CD14-positive monocyte (primary cell): Measurements from ENCODE around the gene EQTN. TPM values are rescaled to one million over a fixed set of nuclear protein-coding genes. Genes with fewer than 3 reads are reported as not detected.

Experiments
- DNase-seq, 3 donors: peaks; one replicate each; pipeline ENCODE4 v3.0.0-alpha.2; 2011 to 2022
- H2AFZ ChIP-seq: 2 replicates; pipeline ENCODE4 v1.6.0; 2012; ENCODE audit warnings: mild to moderate bottlenecking, low read depth, low read length, inconsistent platforms; ENCODE audit not compliant: insufficient read depth, poor library complexity, severe bottlenecking
- H3K27ac ChIP-seq, 2 donors: 1 replicate in 1 of 2; 2 replicates in 1 of 2; pipeline ENCODE4 v1.5.1; 2012 to 2013; ENCODE audit warnings: low read length in 2 of 2, control low read depth in 1 of 2, inconsistent platforms in 1 of 2, low read depth in 1 of 2, mild to moderate bottlenecking in 1 of 2
- H3K27me3 ChIP-seq, 2 donors: one replicate each; pipeline versions ENCODE4 v1.6.0 to v1.6.1; 2011 to 2013; ENCODE audit warnings: low read length in 2 of 2; ENCODE audit not compliant: control insufficient read depth in 2 of 2, insufficient read depth in 2 of 2
- H3K36me3 ChIP-seq, 2 donors: replicated peaks in 1 of 2; 1 replicate in 1 of 2; 2 replicates in 1 of 2; pipeline versions ENCODE4 v1.5.1 to v1.6.1; 2012 to 2013; ENCODE audit warnings: low read length in 2 of 2, control low read depth in 1 of 2, inconsistent platforms in 1 of 2, mild to moderate bottlenecking in 1 of 2; ENCODE audit not compliant: insufficient read depth in 2 of 2, control insufficient read depth in 1 of 2
- H3K4me1 ChIP-seq, 2 donors: 1 replicate in 1 of 2; 2 replicates in 1 of 2; pipeline versions ENCODE4 v1.5.1 to v1.6.1; 2012 to 2013; ENCODE audit warnings: low read length in 2 of 2, control low read depth in 1 of 2, inconsistent platforms in 1 of 2, mild to moderate bottlenecking in 1 of 2, moderate library complexity in 1 of 2; ENCODE audit not compliant: insufficient read depth in 2 of 2, control insufficient read depth in 1 of 2
- H3K4me2 ChIP-seq: replicated peaks from 2 replicates; pipeline ENCODE3; 2012; ENCODE audit warnings: low read length, moderate library complexity, mild to moderate bottlenecking; ENCODE audit not compliant: poor library complexity, severe bottlenecking; ENCODE audit errors: extremely low read depth
- H3K4me3 ChIP-seq, 3 experiments: fragments of 200-600 bp in 1 of 3; sonication (generic) in 1 of 3; replicated peaks in 1 of 3; 1 replicate in 2 of 3; 2 replicates in 1 of 3; pipeline ENCODE4 v1.5.1; 2011 to 2013; ENCODE audit warnings: low read length in 3 of 3, mild to moderate bottlenecking in 3 of 3, control low read depth in 2 of 3, low read depth in 2 of 3, inconsistent platforms in 1 of 3, moderate library complexity in 1 of 3
- H3K79me2 ChIP-seq: 2 replicates; pipeline ENCODE4 v1.6.0; 2012; ENCODE audit warnings: mild to moderate bottlenecking, control low read depth, inconsistent platforms, low read length, moderate library complexity; ENCODE audit not compliant: insufficient read depth
- H3K9ac ChIP-seq: 2 replicates; pipeline ENCODE4 v1.6.0; 2017; ENCODE audit warnings: low read length, mild to moderate bottlenecking; ENCODE audit not compliant: insufficient read depth, poor library complexity, severe bottlenecking
- H3K9me3 ChIP-seq, 2 donors: replicated peaks in 1 of 2; 1 replicate in 1 of 2; 2 replicates in 1 of 2; pipeline versions ENCODE4 v1.5.1 to v1.6.1; 2012 to 2013; ENCODE audit warnings: low read length in 2 of 2, control low read depth in 1 of 2; ENCODE audit not compliant: control insufficient read depth in 1 of 2, insufficient read depth in 1 of 2
- H4K20me1 ChIP-seq: 2 replicates; pipeline ENCODE4 v1.6.0; 2012; ENCODE audit warnings: mild to moderate bottlenecking, low read length, control low read depth, moderate library complexity; ENCODE audit not compliant: insufficient read depth
- H3K27ac Mint-ChIP-seq, 7 donors: one replicate each; pipeline ENCODE4 v1.8.0; 2020; ENCODE audit warnings: mild to moderate bottlenecking in 7 of 7, mixed read lengths in 7 of 7, moderate library complexity in 6 of 7, inconsistent platforms in 2 of 7
- H3K27me3 Mint-ChIP-seq, 3 donors: one replicate each; pipeline ENCODE4 v1.8.0; 2021 to 2022; ENCODE audit warnings: low read depth in 3 of 3, mild to moderate bottlenecking in 3 of 3, mixed read lengths in 3 of 3, moderate library complexity in 3 of 3, inconsistent platforms in 1 of 3
- H3K36me3 Mint-ChIP-seq, 2 donors: one replicate each; pipeline ENCODE4 v1.8.0; 2020; ENCODE audit warnings: mixed read lengths in 2 of 2, inconsistent platforms in 1 of 2, mild to moderate bottlenecking in 1 of 2
- H3K4me1 Mint-ChIP-seq: one replicate; pipeline ENCODE4 v1.8.0; 2020; ENCODE audit warnings: mild to moderate bottlenecking, mixed read lengths
- H3K4me3 Mint-ChIP-seq, 2 donors: one replicate each; pipeline ENCODE4 v1.8.0; 2020; ENCODE audit warnings: mild to moderate bottlenecking in 2 of 2, mixed read lengths in 2 of 2, moderate library complexity in 1 of 2
- H3K9me3 Mint-ChIP-seq, 7 donors: one replicate each; pipeline ENCODE4 v1.8.0; 2020 to 2022; ENCODE audit warnings: mixed read lengths in 7 of 7, mild to moderate bottlenecking in 6 of 7, moderate library complexity in 6 of 7, inconsistent platforms in 2 of 7
- WGBS: methylation state at CpG from one replicate; pipeline ENCODE4 v1.1.5; 2013; ENCODE audit warnings: missing lambda C conversion rate; ENCODE audit not compliant: insufficient coverage; 5-methylcytosine and 5-hydroxymethylcytosine counted together
- intact Hi-C, 2 donors: fragments of 100-400 bp; cut with micrococcal nuclease; formaldehyde crosslinking; loops; one replicate each; pipeline versions ENCODE4 v1.15.0 to v1.15.1; 2023
- polyA plus RNA-seq, 3 donors: library from polyadenylated mRNA; depleted of rRNA in 1 of 3; unstranded in 2 of 3; stranded (reverse) in 1 of 3; fragments of 300-500 nt in 2 of 3; fragments of >200 nt in 1 of 3; fragmentation: Illumina TruSeq in 2 of 3; gene quantifications; 1 replicate in 2 of 3; 2 replicates in 1 of 3; pipeline ENCODE4 v1.2.3, GENCODE V29; 2012 to 2021
- TF ChIP-seq, protein P1 (sequence below): fragments of 200-600 bp; IDR thresholded peaks from one replicate; pipeline ENCODE4 v1.8.0; 2022; ENCODE audit warnings: antibody characterized with exemption, mild to moderate bottlenecking

Gene EQTN
- polyA plus RNA-seq, 3 donors = not detected

DNA sequence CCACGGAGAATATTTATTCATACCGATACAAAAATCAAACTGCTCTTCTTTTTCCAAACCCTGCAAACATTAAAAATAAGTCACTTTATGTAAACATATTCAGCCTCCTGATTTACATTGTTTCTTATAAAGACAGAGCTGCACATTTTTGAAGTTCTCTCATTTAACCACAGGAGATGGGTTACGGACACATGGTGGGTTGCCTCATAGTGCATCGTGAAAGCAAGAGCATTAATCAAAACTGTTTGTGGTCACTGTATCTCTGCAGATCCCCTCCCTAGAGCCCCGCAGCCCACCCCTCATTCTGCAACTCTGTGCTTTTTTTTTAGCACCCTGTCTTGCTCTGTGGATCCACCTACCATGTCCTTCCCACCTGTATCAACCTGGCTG, 43.3 kb upstream of the EQTN start:
- 24% methylated on average over 3 of the region's 5 CpGs for WGBS
- intact Hi-C loops = no loop called here
- Histone ChIP-seq H2AFZ (no peak overlapping the region), H3K4me2 (no peak overlapping the region), H3K27me3 (no peaks in the 10 kb centered on the region), H3K27ac (no peak overlapping the region), H3K36me3 (no peaks in the 10 kb centered on the region), H3K79me2 (no peaks in the 10 kb centered on the region), H3K9me3 (no peaks in the 10 kb centered on the region), H4K20me1 (no peaks in the 10 kb centered on the region), H3K4me1 (peaks cover 50 to 55% of the 10 kb centered on the region in 2 donors), H3K9ac (no peak overlapping the region), H3K4me3 (no peak overlapping the region)
- Mint-ChIP-seq H3K36me3 (peaks cover 4 to 9% of the 10 kb centered on the region in 2 donors), H3K27ac (peak overlapping the region in 2 of 7 donors; percentile 15 to 77), H3K4me3 (no peak overlapping the region), H3K4me1 (peaks cover 60% of the 10 kb centered on the region), H3K9me3 (peaks cover 0 to 2% (median 0%) of the 10 kb centered on the region in 7 donors), H3K27me3 (peaks cover 0 to 7% (median 0%) of the 10 kb centered on the region in 3 donors)
- no peak for DNase-seq
- TF ChIP-seq, protein P1, sequence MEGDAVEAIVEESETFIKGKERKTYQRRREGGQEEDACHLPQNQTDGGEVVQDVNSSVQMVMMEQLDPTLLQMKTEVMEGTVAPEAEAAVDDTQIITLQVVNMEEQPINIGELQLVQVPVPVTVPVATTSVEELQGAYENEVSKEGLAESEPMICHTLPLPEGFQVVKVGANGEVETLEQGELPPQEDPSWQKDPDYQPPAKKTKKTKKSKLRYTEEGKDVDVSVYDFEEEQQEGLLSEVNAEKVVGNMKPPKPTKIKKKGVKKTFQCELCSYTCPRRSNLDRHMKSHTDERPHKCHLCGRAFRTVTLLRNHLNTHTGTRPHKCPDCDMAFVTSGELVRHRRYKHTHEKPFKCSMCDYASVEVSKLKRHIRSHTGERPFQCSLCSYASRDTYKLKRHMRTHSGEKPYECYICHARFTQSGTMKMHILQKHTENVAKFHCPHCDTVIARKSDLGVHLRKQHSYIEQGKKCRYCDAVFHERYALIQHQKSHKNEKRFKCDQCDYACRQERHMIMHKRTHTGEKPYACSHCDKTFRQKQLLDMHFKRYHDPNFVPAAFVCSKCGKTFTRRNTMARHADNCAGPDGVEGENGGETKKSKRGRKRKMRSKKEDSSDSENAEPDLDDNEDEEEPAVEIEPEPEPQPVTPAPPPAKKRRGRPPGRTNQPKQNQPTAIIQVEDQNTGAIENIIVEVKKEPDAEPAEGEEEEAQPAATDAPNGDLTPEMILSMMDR = no peak

DNA sequence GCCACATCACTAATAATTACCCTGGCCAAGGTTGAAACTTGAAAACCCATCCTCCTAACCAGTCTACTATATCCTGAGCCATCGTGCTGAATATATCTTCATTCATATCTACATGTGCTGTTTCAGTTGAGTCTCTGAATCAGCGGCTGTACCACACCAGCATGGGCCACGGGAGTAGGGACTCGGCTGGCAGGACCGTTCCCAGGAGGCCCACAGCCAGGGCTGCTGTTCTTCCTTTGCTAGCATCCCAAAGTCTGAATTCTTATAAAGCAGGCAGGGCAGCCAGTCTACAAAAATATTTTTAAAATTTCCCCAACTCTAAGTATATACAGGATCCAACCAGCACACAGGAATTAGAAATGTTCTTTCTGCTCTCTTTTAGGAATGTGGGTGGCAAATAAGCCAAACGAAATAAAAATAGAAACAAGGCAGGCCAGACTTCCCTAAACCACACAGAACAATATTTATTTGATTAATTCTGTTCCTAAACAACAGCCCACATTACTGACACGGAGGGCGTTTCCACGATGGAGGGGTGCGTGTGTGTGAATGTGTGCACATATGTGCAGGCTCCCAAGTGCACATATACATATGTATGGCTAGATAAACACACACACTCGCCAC, 42.8 kb upstream of the EQTN start:
- Mint-ChIP-seq H3K36me3 (peaks cover 4 to 9% of the 10 kb centered on the region in 2 donors), H3K27ac (peak overlapping the region in 1 of 7 donors; percentile 11), H3K4me3 (no peak overlapping the region), H3K27me3 (peaks cover 0 to 7% (median 0%) of the 10 kb centered on the region in 3 donors), H3K9me3 (peaks cover 0 to 2% (median 0%) of the 10 kb centered on the region in 7 donors), H3K4me1 (peaks cover 65% of the 10 kb centered on the region)
- TF ChIP-seq, protein P1 = no peak
- H3K9me3 ChIP-seq = no peaks in the 10 kb centered on the region
- no peaks in the 10 kb centered on the region for H4K20me1 ChIP-seq
- H3K4me2 ChIP-seq = no peak overlapping the region
- no peaks in the 10 kb centered on the region for H3K79me2 ChIP-seq
- no peaks in the 10 kb centered on the region for H3K36me3 ChIP-seq
- H3K27ac ChIP-seq = no peak overlapping the region
- no peak for DNase-seq
- H3K27me3 ChIP-seq = no peaks in the 10 kb centered on the region
- no peak overlapping the region for H3K4me3 ChIP-seq
- H3K9ac ChIP-seq = no peak overlapping the region
- intact Hi-C loops = loop anchor here (5.0 to 10.0 kb wide), 2 partner anchors 123 to 365 kb away; no protein-coding TSS in a partner anchor
- H3K4me1 ChIP-seq = peaks cover 56 to 60% of the 10 kb centered on the region in 2 donors
- no peak overlapping the region for H2AFZ ChIP-seq
- 95% methylated on average over 5 of the region's 11 CpGs for WGBS
